Kidney epithelial cell (primary cell): ENCODE measurements around the gene KMT2A. TPM values are rescaled to one million over a fixed set of nuclear protein-coding genes. Genes with fewer than 3 reads are reported as not detected.

Experiments
- DNase-seq: peaks from one replicate; pipeline ENCODE4 v3.0.0-alpha.2; 2010; ENCODE audit warnings: low read depth
- H3K27me3 ChIP-seq: 2 replicates; pipeline ENCODE4 v1.6.0; 2011; ENCODE audit warnings: low read length; ENCODE audit not compliant: control insufficient read depth, insufficient read depth
- H3K36me3 ChIP-seq: 2 replicates; pipeline ENCODE4 v1.5.1; 2011; ENCODE audit warnings: low read length; ENCODE audit not compliant: control insufficient read depth, insufficient read depth
- H3K4me3 ChIP-seq: 2 replicates; pipeline ENCODE4 v1.5.1; 2011; ENCODE audit warnings: low read depth, mild to moderate bottlenecking, control low read depth, low read length
- CTCF ChIP-seq: IDR thresholded peaks from 2 replicates; pipeline ENCODE4 v1.5.1; 2011; ENCODE audit warnings: mild to moderate bottlenecking, moderate library complexity, low read length, control low read depth, inconsistent platforms; ENCODE audit not compliant: insufficient read depth, poor library complexity, severe bottlenecking
- total RNA-seq: library from RNA; depleted of rRNA; stranded (reverse); fragments of >200 nt; gene quantifications from 2 replicates; pipeline ENCODE4 v1.2.3, GENCODE V29; 2015

Gene KMT2A
- total RNA-seq, 1 donor from 2014 or later = 42.2 TPM

- no peak for DNase-seq
- Histone ChIP-seq H3K36me3 (peaks cover 3% of the 10 kb centered on the region), H3K4me3 (no peak overlapping the region), H3K27me3 (no peaks in the 10 kb centered on the region)
- TF ChIP-seq CTCF = no peak
These were observed 48.1 kb downstream of the KMT2A start for GRCh38 chr11:118484405-118484804.

GRCh38 chr11:118485273-118485672 lies 49.0 kb downstream of the KMT2A start:
- no peak for DNase-seq
- Histone ChIP-seq H3K4me3 (no peak overlapping the region), H3K27me3 (no peaks in the 10 kb centered on the region), H3K36me3 (peaks cover 3% of the 10 kb centered on the region)
- no peak for TF ChIP-seq CTCF

GRCh38 chr11:118488480-118489109 lies 52.3 kb downstream of the KMT2A start:
- H3K36me3 ChIP-seq = no peaks in the 10 kb centered on the region
- no peaks in the 10 kb centered on the region for H3K27me3 ChIP-seq
- peak; percentile 78 for TF ChIP-seq CTCF
- no peak overlapping the region for H3K4me3 ChIP-seq
- DNase-seq = peak; percentile 39

GRCh38 chr11:118491041-118491440 lies 54.7 kb downstream of the KMT2A start:
- no peak for TF ChIP-seq CTCF
- Histone ChIP-seq H3K27me3 (no peaks in the 10 kb centered on the region), H3K36me3 (no peaks in the 10 kb centered on the region)

GRCh38 chr11:118497831-118498230 lies 61.5 kb downstream of the KMT2A start:
- DNase-seq = no peak
- no peak overlapping the region for H3K4me3 ChIP-seq
- H3K27me3 ChIP-seq = no peaks in the 10 kb centered on the region
- no peak for TF ChIP-seq CTCF
- peaks cover 3% of the 10 kb centered on the region for H3K36me3 ChIP-seq

More at GRCh38 chr11:118491041-118491440, 54.7 kb downstream of the KMT2A start:
- DNase-seq = no peak
- no peak overlapping the region for H3K4me3 ChIP-seq

- Histone ChIP-seq H3K27me3 (no peaks in the 10 kb centered on the region), H3K4me3 (no peak overlapping the region), H3K36me3 (peaks cover 7% of the 10 kb centered on the region)
- DNase-seq = no peak
- no peak for TF ChIP-seq CTCF
These were observed 66.9 kb downstream of the KMT2A start for GRCh38 chr11:118503216-118503615.
